ENCODE measurements around the gene CCDC181. TPM values are rescaled to one million over a fixed set of nuclear protein-coding genes. Genes with fewer than 3 reads are reported as not detected.
"Not testable (repeated sequence)": the region's sequence is repeated elsewhere in the genome, so short reads cannot be mapped to it uniquely, and the experiment has no call there.

The CCDC181 gene
- total RNA-seq, 4 donors from 2014 or later, result 1.0 to 5.2 (median 3.0) TPM; not detected in 1

DNA sequence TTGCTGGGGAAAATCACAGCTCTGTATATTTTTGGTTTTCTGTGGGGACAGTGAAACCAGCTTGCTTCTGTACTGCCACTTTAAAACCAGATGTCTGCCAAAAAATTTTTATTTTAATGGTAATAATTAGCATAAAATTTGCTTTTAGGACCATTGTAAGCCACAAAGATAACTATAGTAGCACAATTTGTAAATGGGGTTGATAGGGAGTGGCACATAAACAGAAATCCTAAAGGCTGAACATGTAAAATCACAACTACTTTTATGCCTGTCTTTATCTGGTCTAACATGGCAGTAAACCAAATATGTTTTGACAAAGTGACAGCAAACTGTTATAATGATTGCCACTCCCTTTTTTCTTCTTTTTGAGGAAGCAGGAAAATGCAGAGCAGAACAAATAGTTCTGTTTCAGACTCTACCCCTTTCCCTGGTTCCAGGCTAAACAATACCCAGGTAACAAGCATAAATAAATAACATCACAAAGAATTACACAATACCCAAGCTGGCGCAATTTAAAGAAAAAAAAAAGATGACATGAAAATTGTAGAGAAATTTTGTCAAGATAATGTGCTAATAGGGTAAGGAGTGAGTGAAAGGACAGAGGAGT is 24.0 kb upstream of the CCDC181 start:
- no peaks in the 10 kb centered on the region for H3K9me3 ChIP-seq
- intact Hi-C loops (cut with DNase I; ENCODE audit: low total_unique reads), result no loop called here
- TF ChIP-seq, protein P1, sequence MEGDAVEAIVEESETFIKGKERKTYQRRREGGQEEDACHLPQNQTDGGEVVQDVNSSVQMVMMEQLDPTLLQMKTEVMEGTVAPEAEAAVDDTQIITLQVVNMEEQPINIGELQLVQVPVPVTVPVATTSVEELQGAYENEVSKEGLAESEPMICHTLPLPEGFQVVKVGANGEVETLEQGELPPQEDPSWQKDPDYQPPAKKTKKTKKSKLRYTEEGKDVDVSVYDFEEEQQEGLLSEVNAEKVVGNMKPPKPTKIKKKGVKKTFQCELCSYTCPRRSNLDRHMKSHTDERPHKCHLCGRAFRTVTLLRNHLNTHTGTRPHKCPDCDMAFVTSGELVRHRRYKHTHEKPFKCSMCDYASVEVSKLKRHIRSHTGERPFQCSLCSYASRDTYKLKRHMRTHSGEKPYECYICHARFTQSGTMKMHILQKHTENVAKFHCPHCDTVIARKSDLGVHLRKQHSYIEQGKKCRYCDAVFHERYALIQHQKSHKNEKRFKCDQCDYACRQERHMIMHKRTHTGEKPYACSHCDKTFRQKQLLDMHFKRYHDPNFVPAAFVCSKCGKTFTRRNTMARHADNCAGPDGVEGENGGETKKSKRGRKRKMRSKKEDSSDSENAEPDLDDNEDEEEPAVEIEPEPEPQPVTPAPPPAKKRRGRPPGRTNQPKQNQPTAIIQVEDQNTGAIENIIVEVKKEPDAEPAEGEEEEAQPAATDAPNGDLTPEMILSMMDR (IDR thresholded peaks at IDR 0.05), result no peak
- no peak for TF ChIP-seq POLR2A (IDR thresholded peaks at IDR 0.05)

DNA sequence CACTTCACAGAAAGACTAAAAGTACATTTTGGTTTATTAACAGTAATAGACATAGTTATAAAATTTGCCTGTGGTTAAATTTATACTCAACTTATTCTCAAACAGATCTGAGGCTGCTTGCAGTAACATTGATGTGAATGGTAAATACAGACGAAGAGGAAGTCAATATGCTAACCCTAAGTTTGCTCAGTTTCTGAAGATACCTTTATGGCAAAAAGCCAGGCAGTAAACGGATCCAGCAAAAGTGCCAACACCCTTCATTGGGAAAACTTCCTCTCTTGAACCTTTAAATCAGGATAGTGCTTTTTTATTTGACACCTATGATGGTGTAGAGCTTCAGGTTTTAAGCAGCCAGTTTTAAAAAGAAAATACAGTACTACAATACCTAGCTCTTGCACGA is 16.6 kb upstream of the CCDC181 start:
- no peaks in the 10 kb centered on the region for H3K36me3 ChIP-seq
- H3K4me1 ChIP-seq, result no peaks in the 10 kb centered on the region
- TF ChIP-seq POLR2A (IDR thresholded peaks at IDR 0.05), result no peak
- TF ChIP-seq, protein P1 (IDR thresholded peaks at IDR 0.05), result no peak
- H3K27me3 ChIP-seq, result no peaks in the 10 kb centered on the region
- H3K4me3 ChIP-seq, result no peak overlapping the region
- intact Hi-C loops (cut with DNase I; ENCODE audit: low total_unique reads), result no loop called here
- DNase-seq, result no peak
- H3K27ac ChIP-seq, result no peak overlapping the region
- H3K9me3 ChIP-seq, result no peaks in the 10 kb centered on the region

More for the DNA sequence above, 24.0 kb upstream of the CCDC181 start:
- Histone ChIP-seq H3K36me3 (no peaks in the 10 kb centered on the region), H3K27me3 (no peaks in the 10 kb centered on the region), H3K27ac (no peak overlapping the region), H3K4me3 (no peak overlapping the region), H3K4me1 (no peaks in the 10 kb centered on the region)
- DNase-seq, result no peak

DNA sequence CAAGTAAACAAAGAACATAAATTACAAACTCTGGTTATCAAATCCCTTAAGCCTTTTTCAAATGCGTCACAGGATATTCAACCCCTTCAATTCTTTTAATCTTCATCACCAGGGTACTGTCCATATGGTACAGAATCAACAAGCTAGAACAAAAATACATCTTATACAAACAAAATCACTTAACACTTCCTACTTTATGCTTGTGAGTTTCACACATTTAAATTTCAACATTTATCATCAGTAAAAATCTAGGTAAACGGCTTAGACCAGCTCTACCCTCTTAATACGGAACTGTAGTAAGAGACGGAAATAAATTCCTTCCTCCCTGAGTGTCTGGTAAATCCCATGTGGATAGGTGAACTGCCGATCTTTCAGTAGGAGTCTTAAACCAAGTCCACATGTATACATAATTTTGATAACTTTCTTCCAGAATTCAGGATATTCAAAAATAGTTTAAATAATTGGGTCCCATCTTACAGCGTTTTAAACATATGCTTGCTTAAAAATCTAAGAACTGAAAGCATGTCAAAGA is 1.0 kb downstream of the CCDC181 start:
- no peaks in the 10 kb centered on the region for H3K4me1 ChIP-seq
- no peaks in the 10 kb centered on the region for H3K27me3 ChIP-seq
- H3K27ac ChIP-seq, result no peak overlapping the region
- peak overlapping the region in 1 of 2 donors; percentile 45 for H3K4me3 ChIP-seq
- no peak for DNase-seq
- H3K36me3 ChIP-seq, result no peaks in the 10 kb centered on the region
- intact Hi-C loops (cut with DNase I; ENCODE audit: low total_unique reads), result no loop called here
- no peak for TF ChIP-seq POLR2A (IDR thresholded peaks at IDR 0.05)
- TF ChIP-seq, protein P1 (IDR thresholded peaks at IDR 0.05), result no peak
- no peaks in the 10 kb centered on the region for H3K9me3 ChIP-seq

DNA sequence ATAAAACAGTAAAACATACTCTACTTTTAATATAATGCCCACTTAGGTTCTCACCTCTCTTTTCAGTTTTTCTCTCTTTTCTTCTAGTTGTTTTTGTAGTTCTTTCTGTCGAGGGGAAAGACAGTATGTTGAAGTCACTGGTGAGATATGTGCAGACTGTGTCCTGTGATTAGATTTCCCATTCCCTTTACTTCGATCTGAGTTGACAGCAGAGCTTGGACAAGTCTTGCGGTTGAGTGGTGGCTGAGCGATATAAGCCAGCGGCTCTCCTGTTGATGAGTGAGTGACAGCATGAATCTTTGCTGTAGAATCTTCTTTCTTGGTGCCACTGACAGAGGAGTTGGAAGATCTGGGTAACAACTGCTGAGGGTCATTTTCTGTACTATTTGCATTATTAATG is 6.0 kb downstream of the CCDC181 start:
- H3K27ac ChIP-seq, result no peak overlapping the region
- intact Hi-C loops (cut with DNase I; ENCODE audit: low total_unique reads), result no loop called here
- no peaks in the 10 kb centered on the region for H3K27me3 ChIP-seq
- no peak for TF ChIP-seq POLR2A (IDR thresholded peaks at IDR 0.05)
- TF ChIP-seq, protein P1 (IDR thresholded peaks at IDR 0.05), result no peak
- H3K36me3 ChIP-seq, result no peaks in the 10 kb centered on the region
- DNase-seq, result no peak
- H3K9me3 ChIP-seq, result no peaks in the 10 kb centered on the region
- H3K4me1 ChIP-seq, result no peaks in the 10 kb centered on the region
- no peak overlapping the region for H3K4me3 ChIP-seq

DNA sequence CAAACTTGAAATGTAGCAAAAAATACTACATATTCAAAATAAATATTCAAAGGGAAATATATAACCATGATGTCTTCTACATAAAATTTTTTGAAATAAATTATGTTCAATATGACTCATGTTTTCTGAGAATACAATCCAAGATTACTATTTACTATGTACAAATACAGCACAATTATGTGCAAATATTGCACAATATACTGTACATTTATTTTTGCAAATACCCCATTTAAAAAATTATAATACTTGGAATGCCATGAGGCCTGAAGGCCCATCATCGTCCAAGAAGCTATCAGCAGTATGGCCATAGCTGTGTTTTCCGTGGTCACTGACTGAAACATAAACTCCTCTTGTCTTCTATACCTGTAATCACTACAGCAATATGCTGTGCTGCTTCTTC is 12.3 kb downstream of the CCDC181 start:
- TF ChIP-seq, protein P1 (IDR thresholded peaks at IDR 0.05), result no peak
- H3K27me3 ChIP-seq, result no peaks in the 10 kb centered on the region
- no peak overlapping the region for H3K27ac ChIP-seq
- no peak overlapping the region for H3K4me3 ChIP-seq
- intact Hi-C loops (cut with DNase I; ENCODE audit: low total_unique reads), result no loop called here
- H3K36me3 ChIP-seq, result no peaks in the 10 kb centered on the region
- DNase-seq, result no peak
- H3K4me1 ChIP-seq, result no peaks in the 10 kb centered on the region
- no peaks in the 10 kb centered on the region for H3K9me3 ChIP-seq

DNA sequence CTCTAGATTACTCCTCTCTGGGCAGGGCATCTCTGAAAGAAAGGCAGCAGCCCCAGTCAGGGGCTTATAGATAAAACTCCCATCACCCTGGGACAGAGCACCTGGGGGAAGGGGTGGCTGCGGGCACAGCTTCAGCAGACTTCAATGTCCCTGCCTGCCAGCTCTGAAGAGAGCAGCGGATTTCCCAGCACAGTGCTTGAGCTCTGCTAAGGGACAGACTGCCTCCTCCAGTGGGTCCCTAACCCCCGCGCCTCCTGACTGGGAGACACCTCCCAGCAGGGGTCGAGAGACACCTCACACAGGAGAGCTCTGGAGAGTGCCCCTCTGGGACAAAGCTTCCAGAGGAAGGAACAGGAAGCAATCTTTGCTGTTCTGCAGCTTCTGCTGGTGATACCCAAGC is 18.9 kb downstream of the CCDC181 start:
- H3K4me1 ChIP-seq; H3K27ac ChIP-seq; intact Hi-C loops (cut with DNase I; ENCODE audit: low total_unique reads); H3K4me3 ChIP-seq; H3K27me3 ChIP-seq; H3K9me3 ChIP-seq; H3K36me3 ChIP-seq; DNase-seq: not testable (repeated sequence)

DNA sequence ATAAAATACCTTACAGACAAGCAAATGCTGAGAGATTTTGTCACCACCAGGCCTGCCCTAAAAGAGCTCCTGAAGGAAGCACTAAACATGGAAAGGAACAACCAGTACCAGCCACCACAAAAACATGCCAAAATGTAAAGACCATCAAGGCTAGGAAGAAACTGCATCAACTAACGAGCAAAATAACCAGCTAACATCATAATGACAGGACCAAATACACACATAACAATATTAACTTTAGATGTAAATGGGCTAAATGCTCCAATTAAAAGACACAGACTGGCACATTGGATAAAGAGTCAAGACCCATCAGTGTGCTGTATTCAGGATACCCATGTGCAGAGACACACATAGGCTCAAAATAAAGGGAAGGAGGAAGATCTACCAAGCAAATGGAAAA is 24.7 kb downstream of the CCDC181 start:
- H3K4me1 ChIP-seq; H3K4me3 ChIP-seq; intact Hi-C loops (cut with DNase I; ENCODE audit: low total_unique reads); DNase-seq; H3K27ac ChIP-seq; H3K9me3 ChIP-seq; H3K27me3 ChIP-seq; H3K36me3 ChIP-seq: not testable (repeated sequence)

Measured in uterus (tissue), 4 donors.